HFFc6 (cell line): Measurements from ENCODE around the gene HMCN1. TPM values are rescaled to one million over a fixed set of nuclear protein-coding genes. Genes with fewer than 3 reads are reported as not detected.

Experiments used
- DNase-seq: peaks from one replicate; pipeline ENCODE4 v3.0.0-alpha.2; 2018
- H3K27ac Mint-ChIP-seq: 2 replicates; pipeline ENCODE4 v1.8.0; 2020; ENCODE audit warnings: mild to moderate bottlenecking, mixed read lengths
- H3K27me3 Mint-ChIP-seq: 2 replicates; pipeline ENCODE4 v1.8.0; 2021; ENCODE audit warnings: mild to moderate bottlenecking, moderate library complexity, mixed read lengths; ENCODE audit not compliant: insufficient read depth
- H3K36me3 Mint-ChIP-seq: 2 replicates; pipeline ENCODE4 v1.8.0; 2021; ENCODE audit warnings: low read depth, mixed read lengths
- H3K4me1 Mint-ChIP-seq: 2 replicates; pipeline ENCODE4 v1.8.0; 2020; ENCODE audit warnings: low read depth, mixed read lengths
- H3K4me3 Mint-ChIP-seq: 2 replicates; pipeline ENCODE4 v1.8.0; 2020; ENCODE audit warnings: mild to moderate bottlenecking, moderate library complexity, mixed read lengths
- H3K9me3 Mint-ChIP-seq: 2 replicates; pipeline ENCODE4 v1.8.0; 2020; ENCODE audit warnings: mild to moderate bottlenecking, mixed read lengths
- CTCF ChIP-seq: fragments of 200-600 bp; sonication (generic); IDR thresholded peaks from 2 replicates; pipeline ENCODE4 v1.5.0; 2021; ENCODE audit warnings: antibody characterized with exemption, mild to moderate bottlenecking
- total RNA-seq, 6 experiments: library from RNA; stranded (reverse); fragmentation: NEBNext Ultra II Directional; extraction: Animal tissue kit (Norgen Biotek cat#: 25700); gene quantifications; 2 replicates in 1 of 6; 3 replicates in 5 of 6; pipeline ENCODE4 v1.2.3, GENCODE V29; 2021

The HMCN1 gene
- total RNA-seq, 6 experiments from 2014 or later: 1.2 to 1.8 (median 1.5) TPM

GRCh38 chr1:186054932-186055331 lies 320.7 kb downstream of the HMCN1 start:
- H3K36me3 Mint-ChIP-seq: no peaks in the 10 kb centered on the region
- no peak overlapping the region for H3K27ac Mint-ChIP-seq

GRCh38 chr1:186055846-186056245 lies 321.7 kb downstream of the HMCN1 start:
- DNase-seq: peak; percentile 18
- no peaks in the 10 kb centered on the region for H3K27me3 Mint-ChIP-seq
- no peak overlapping the region for H3K27ac Mint-ChIP-seq
- no peaks in the 10 kb centered on the region for H3K9me3 Mint-ChIP-seq
- H3K36me3 Mint-ChIP-seq: no peaks in the 10 kb centered on the region
- H3K4me1 Mint-ChIP-seq: peaks cover 32% of the 10 kb centered on the region
- TF ChIP-seq CTCF: no peak
- H3K4me3 Mint-ChIP-seq: no peak overlapping the region

More at GRCh38 chr1:186054932-186055331, 320.7 kb downstream of the HMCN1 start:
- peaks cover 39% of the 10 kb centered on the region for H3K4me1 Mint-ChIP-seq
- H3K27me3 Mint-ChIP-seq: no peaks in the 10 kb centered on the region
- no peak for DNase-seq
- H3K4me3 Mint-ChIP-seq: no peak overlapping the region
- TF ChIP-seq CTCF: no peak
- no peaks in the 10 kb centered on the region for H3K9me3 Mint-ChIP-seq

GRCh38 chr1:186057086-186057485 lies 322.9 kb downstream of the HMCN1 start:
- Mint-ChIP-seq H3K9me3 (no peaks in the 10 kb centered on the region), H3K36me3 (no peaks in the 10 kb centered on the region), H3K27me3 (no peaks in the 10 kb centered on the region), H3K4me1 (peaks cover 32% of the 10 kb centered on the region), H3K4me3 (no peak overlapping the region), H3K27ac (no peak overlapping the region)
- no peak for DNase-seq
- no peak for TF ChIP-seq CTCF

GRCh38 chr1:186059311-186059710 lies 325.1 kb downstream of the HMCN1 start:
- Mint-ChIP-seq H3K9me3 (no peaks in the 10 kb centered on the region), H3K4me3 (no peak overlapping the region), H3K4me1 (peaks cover 23% of the 10 kb centered on the region), H3K36me3 (no peaks in the 10 kb centered on the region), H3K27me3 (no peaks in the 10 kb centered on the region), H3K27ac (no peak overlapping the region)
- DNase-seq: no peak
- TF ChIP-seq CTCF: no peak

- DNase-seq: no peak
- no peaks in the 10 kb centered on the region for H3K36me3 Mint-ChIP-seq
- H3K4me1 Mint-ChIP-seq: peaks cover 18% of the 10 kb centered on the region
- H3K27ac Mint-ChIP-seq: no peak overlapping the region
- H3K4me3 Mint-ChIP-seq: no peak overlapping the region
- no peak for TF ChIP-seq CTCF
- no peaks in the 10 kb centered on the region for H3K9me3 Mint-ChIP-seq
- H3K27me3 Mint-ChIP-seq: no peaks in the 10 kb centered on the region
Observed at GRCh38 chr1:186059752-186060151, 325.6 kb downstream of the HMCN1 start.

- Mint-ChIP-seq H3K27ac (no peak overlapping the region), H3K4me1 (peaks cover 17% of the 10 kb centered on the region), H3K36me3 (no peaks in the 10 kb centered on the region), H3K9me3 (no peaks in the 10 kb centered on the region), H3K4me3 (no peak overlapping the region), H3K27me3 (no peaks in the 10 kb centered on the region)
- DNase-seq: no peak
- no peak for TF ChIP-seq CTCF
Observed at GRCh38 chr1:186060226-186060625, 326.0 kb downstream of the HMCN1 start.
